Measurements from ENCODE around the gene SCD5. TPM values are rescaled to one million over a fixed set of nuclear protein-coding genes. Genes with fewer than 3 reads are reported as not detected.
A peak's percentile ranks its signal among the peaks of the same experiment; 100 is the strongest.

The SCD5 gene
- total RNA-seq, 1 donor from 2014 or later: 61.7 TPM

GRCh38 chr4:82792912-82793649 is 5.5 kb downstream of the SCD5 start:
- H3K36me3 ChIP-seq (ENCODE audit: insufficient read depth, low read length): no peaks in the 10 kb centered on the region
- peaks cover 71% of the 10 kb centered on the region for H3K79me2 ChIP-seq (ENCODE audit: insufficient read depth, low read length)
- H3K27me3 ChIP-seq (ENCODE audit: insufficient read depth, low read length): no peaks in the 10 kb centered on the region
- H3K27me3 Mint-ChIP-seq (ENCODE audit: low read depth, unreplicated experiment): no peaks in the 10 kb centered on the region
- FAIRE-seq (no peak), DNase-seq (ENCODE audit: low read depth) (no peak)
- peaks cover 58% of the 10 kb centered on the region for H4K20me1 ChIP-seq (ENCODE audit: insufficient read depth, low read length)
- H3K9ac ChIP-seq (ENCODE audit: low read length): no peak overlapping the region
- peaks cover 18% of the 10 kb centered on the region for H3K36me3 Mint-ChIP-seq (ENCODE audit: low read depth, unreplicated experiment)
- H3K27ac Mint-ChIP-seq (ENCODE audit: unreplicated experiment): no peak overlapping the region
- no peaks in the 10 kb centered on the region for H3K9me3 Mint-ChIP-seq (ENCODE audit: unreplicated experiment)
- H3K4me1 ChIP-seq (ENCODE audit: insufficient read depth, low read length): peaks cover 24% of the 10 kb centered on the region
- no peak overlapping the region for H3K27ac ChIP-seq (ENCODE audit: low read depth, low read length)
- peak overlapping the region; percentile 1 for H3K4me3 Mint-ChIP-seq (ENCODE audit: unreplicated experiment)
- peaks cover 46% of the 10 kb centered on the region for H3K4me1 Mint-ChIP-seq (ENCODE audit: low read depth, unreplicated experiment)
- no peak overlapping the region for H2AFZ ChIP-seq (ENCODE audit: low read depth, low read length)
- no peak overlapping the region for H3K4me3 ChIP-seq (ENCODE audit: insufficient read depth, low read depth, low read length)
- no peak for TF ChIP-seq EZH2 (IDR thresholded peaks at IDR 0.05; ENCODE audit: insufficient read depth, low read length)
- no peak for TF ChIP-seq CTCF (IDR thresholded peaks at IDR 0.05; ENCODE audit: insufficient read depth, low read depth, low read length)
- peak overlapping the region; percentile 27 for H3K4me2 ChIP-seq (ENCODE audit: low read length)
- no peaks in the 10 kb centered on the region for H3K9me3 ChIP-seq (ENCODE audit: insufficient read depth, low read depth, low read length)

DNA sequence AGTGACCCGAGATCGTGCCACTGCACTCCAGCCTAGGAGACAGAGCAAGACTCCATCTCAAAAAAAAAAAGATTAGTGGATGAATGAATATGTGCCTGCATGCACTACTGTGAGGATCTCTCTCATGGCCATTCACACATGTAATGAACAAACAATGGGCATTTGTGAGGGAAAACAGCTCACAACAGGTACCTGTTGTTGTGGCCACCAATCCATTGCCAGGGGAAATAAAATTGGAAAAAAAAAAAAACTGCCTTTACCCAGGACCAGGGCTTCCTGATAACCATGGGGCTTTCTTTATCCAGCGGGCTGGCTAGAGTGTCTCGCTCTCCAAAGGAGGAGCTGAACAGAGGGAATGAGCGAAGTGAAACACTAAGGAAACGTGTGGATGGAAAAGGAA is 7.4 kb downstream of the SCD5 start:
- no peaks in the 10 kb centered on the region for H3K9me3 Mint-ChIP-seq (ENCODE audit: unreplicated experiment)
- H3K36me3 ChIP-seq (ENCODE audit: insufficient read depth, low read length): no peaks in the 10 kb centered on the region
- H3K9ac ChIP-seq (ENCODE audit: low read length): no peak overlapping the region
- no peaks in the 10 kb centered on the region for H3K27me3 ChIP-seq (ENCODE audit: insufficient read depth, low read length)
- no peak for FAIRE-seq
- H2AFZ ChIP-seq (ENCODE audit: low read depth, low read length): no peak overlapping the region
- peaks cover 43% of the 10 kb centered on the region for H4K20me1 ChIP-seq (ENCODE audit: insufficient read depth, low read length)
- no peak overlapping the region for H3K27ac ChIP-seq (ENCODE audit: low read depth, low read length)
- H3K36me3 Mint-ChIP-seq (ENCODE audit: low read depth, unreplicated experiment): peaks cover 22% of the 10 kb centered on the region
- peaks cover 49% of the 10 kb centered on the region for H3K4me1 Mint-ChIP-seq (ENCODE audit: low read depth, unreplicated experiment)
- peaks cover 69% of the 10 kb centered on the region for H3K79me2 ChIP-seq (ENCODE audit: insufficient read depth, low read length)
- H3K4me3 ChIP-seq (ENCODE audit: insufficient read depth, low read depth, low read length): no peak overlapping the region
- H3K27ac Mint-ChIP-seq (ENCODE audit: unreplicated experiment): no peak overlapping the region
- no peak overlapping the region for H3K4me3 Mint-ChIP-seq (ENCODE audit: unreplicated experiment)
- TF ChIP-seq EZH2 (IDR thresholded peaks at IDR 0.05; ENCODE audit: insufficient read depth, low read length): no peak
- TF ChIP-seq CTCF (IDR thresholded peaks at IDR 0.05; ENCODE audit: insufficient read depth, low read depth, low read length): no peak
- peaks cover 20% of the 10 kb centered on the region for H3K4me1 ChIP-seq (ENCODE audit: insufficient read depth, low read length)
- H3K9me3 ChIP-seq (ENCODE audit: insufficient read depth, low read depth, low read length): no peaks in the 10 kb centered on the region
- no peaks in the 10 kb centered on the region for H3K27me3 Mint-ChIP-seq (ENCODE audit: low read depth, unreplicated experiment)
- H3K4me2 ChIP-seq (ENCODE audit: low read length): no peak overlapping the region
- DNase-seq (ENCODE audit: low read depth): no peak

DNA sequence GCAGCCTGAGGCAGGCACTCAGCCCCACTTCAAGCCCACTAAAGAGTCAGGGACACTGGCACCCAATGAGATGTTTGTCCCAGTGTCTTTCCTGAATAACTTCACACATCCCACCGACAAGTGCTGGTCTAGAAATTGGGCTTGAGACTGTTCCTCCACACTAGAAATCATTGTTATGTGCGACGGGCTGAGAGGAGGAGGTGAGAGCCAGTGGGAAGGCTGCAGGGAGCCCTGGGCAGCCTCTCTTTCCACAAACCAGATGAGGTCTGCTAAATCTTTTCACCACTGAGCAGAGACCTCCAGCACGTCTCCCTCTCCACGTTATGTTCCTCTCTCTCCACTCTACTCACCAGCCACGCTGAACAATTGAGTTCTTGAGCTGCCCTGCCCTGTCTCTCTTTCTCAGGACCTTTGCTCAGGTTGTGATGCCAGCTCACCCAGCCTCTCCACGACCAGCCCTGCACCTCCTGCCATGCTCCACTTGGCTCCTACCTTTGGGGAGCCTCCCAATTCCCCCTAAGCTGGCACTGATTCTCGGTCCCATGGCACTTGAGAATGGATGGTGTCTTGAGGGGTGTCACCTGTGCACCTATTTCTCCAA is 8.4 kb downstream of the SCD5 start:
- Mint-ChIP-seq H3K4me3 (ENCODE audit: unreplicated experiment) (no peak overlapping the region), H3K27ac (ENCODE audit: unreplicated experiment) (no peak overlapping the region), H3K4me1 (ENCODE audit: low read depth, unreplicated experiment) (peaks cover 57% of the 10 kb centered on the region), H3K9me3 (ENCODE audit: unreplicated experiment) (no peaks in the 10 kb centered on the region), H3K36me3 (ENCODE audit: low read depth, unreplicated experiment) (peaks cover 21% of the 10 kb centered on the region), H3K27me3 (ENCODE audit: low read depth, unreplicated experiment) (no peaks in the 10 kb centered on the region)
- Histone ChIP-seq H3K27ac (ENCODE audit: low read depth, low read length) (no peak overlapping the region), H2AFZ (ENCODE audit: low read depth, low read length) (no peak overlapping the region), H3K27me3 (ENCODE audit: insufficient read depth, low read length) (no peaks in the 10 kb centered on the region), H3K4me1 (ENCODE audit: insufficient read depth, low read length) (peaks cover 25% of the 10 kb centered on the region), H3K79me2 (ENCODE audit: insufficient read depth, low read length) (peaks cover 66% of the 10 kb centered on the region), H3K9me3 (ENCODE audit: insufficient read depth, low read depth, low read length) (no peaks in the 10 kb centered on the region), H3K9ac (ENCODE audit: low read length) (no peak overlapping the region), H3K4me2 (ENCODE audit: low read length) (no peak overlapping the region), H3K36me3 (ENCODE audit: insufficient read depth, low read length) (no peaks in the 10 kb centered on the region), H3K4me3 (ENCODE audit: insufficient read depth, low read depth, low read length) (no peak overlapping the region), H4K20me1 (ENCODE audit: insufficient read depth, low read length) (peaks cover 38% of the 10 kb centered on the region)
- DNase-seq (ENCODE audit: low read depth) (no peak), FAIRE-seq (no peak)
- TF ChIP-seq CTCF (IDR thresholded peaks at IDR 0.05; ENCODE audit: insufficient read depth, low read depth, low read length): no peak
- no peak for TF ChIP-seq EZH2 (IDR thresholded peaks at IDR 0.05; ENCODE audit: insufficient read depth, low read length)

Measured in astrocyte (in vitro differentiated cells and primary cell).